ENCODE results near the gene TMEM184B. TPM values are rescaled to one million over a fixed set of nuclear protein-coding genes. Genes with fewer than 3 reads are reported as not detected.

The TMEM184B gene
- total RNA-seq, 3 donors from 2014 or later = 35.9 to 63.1 (median 38.2) TPM

GRCh38 chr22:38190581-38190980 lies 82.2 kb downstream of the TMEM184B start:
- H3K4me3 ChIP-seq = no peak overlapping the region
- DNase-seq = no peak
- no peaks in the 10 kb centered on the region for H3K9me3 ChIP-seq
- H3K4me1 ChIP-seq (ENCODE audit: low read depth) = peaks cover 5% of the 10 kb centered on the region
- no peak for ATAC-seq
- H3K36me3 ChIP-seq (ENCODE audit: low read depth) = no peaks in the 10 kb centered on the region
- intact Hi-C loops (cut with DNase I, micrococcal nuclease) = no loop called here
- no peak for TF ChIP-seq CTCF (IDR thresholded peaks at IDR 0.05)

- peaks cover 5% of the 10 kb centered on the region for H3K4me1 ChIP-seq (ENCODE audit: low read depth)
- no peaks in the 10 kb centered on the region for H3K36me3 ChIP-seq (ENCODE audit: low read depth)
- no peaks in the 10 kb centered on the region for H3K9me3 ChIP-seq
- no peak for TF ChIP-seq CTCF (IDR thresholded peaks at IDR 0.05)
- no peak overlapping the region for H3K4me3 ChIP-seq
- no peak for DNase-seq
- intact Hi-C loops (cut with DNase I, micrococcal nuclease) = no loop called here
- no peak for ATAC-seq
Measured at GRCh38 chr22:38189104-38189503, 83.7 kb downstream of the TMEM184B start.

GRCh38 chr22:38187413-38188212 lies 85.2 kb downstream of the TMEM184B start:
- DNase-seq (peak in 1 of 3 donors; percentile 57), ATAC-seq (peak; percentile 55)
- TF ChIP-seq CTCF (IDR thresholded peaks at IDR 0.05) = no peak
- intact Hi-C loops (cut with DNase I, micrococcal nuclease) = no loop called here
- H3K9me3 ChIP-seq = no peaks in the 10 kb centered on the region
- H3K4me1 ChIP-seq (ENCODE audit: low read depth) = peaks cover 5% of the 10 kb centered on the region
- H3K36me3 ChIP-seq (ENCODE audit: low read depth) = no peaks in the 10 kb centered on the region
- no peak overlapping the region for H3K4me3 ChIP-seq

- H3K36me3 ChIP-seq (ENCODE audit: low read depth) = no peaks in the 10 kb centered on the region
- intact Hi-C loops (cut with DNase I, micrococcal nuclease) = no loop called here
- H3K4me3 ChIP-seq = no peak overlapping the region
- H3K4me1 ChIP-seq (ENCODE audit: low read depth) = peaks cover 5% of the 10 kb centered on the region
- no peaks in the 10 kb centered on the region for H3K9me3 ChIP-seq
- no peak for ATAC-seq
- DNase-seq = no peak
- no peak for TF ChIP-seq CTCF (IDR thresholded peaks at IDR 0.05)
Measured at GRCh38 chr22:38186429-38186828, 86.4 kb downstream of the TMEM184B start.

GRCh38 chr22:38184788-38185187 lies 88.0 kb downstream of the TMEM184B start:
- intact Hi-C loops (cut with DNase I, micrococcal nuclease) = no loop called here
- H3K4me3 ChIP-seq = no peak overlapping the region
- DNase-seq (no peak), ATAC-seq (no peak)
- H3K4me1 ChIP-seq (ENCODE audit: low read depth) = peaks cover 12% of the 10 kb centered on the region
- no peak for TF ChIP-seq CTCF (IDR thresholded peaks at IDR 0.05)
- H3K9me3 ChIP-seq = no peaks in the 10 kb centered on the region
- no peaks in the 10 kb centered on the region for H3K36me3 ChIP-seq (ENCODE audit: low read depth)

All from mucosa of descending colon (tissue), 3 donors.